Endothelial cell of umbilical vein (primary cell): ENCODE results near the gene SGK2.
"Not testable (repeated sequence)": the region's sequence is repeated elsewhere in the genome, so short reads cannot be mapped to it uniquely, and the experiment has no call there.

Experiments used
- CTCF ChIP-seq, 2 donors: IDR thresholded peaks; 1 replicate in 1 of 2; 2 replicates in 1 of 2; pipeline ENCODE4 v1.5.1; 2011; ENCODE audit warnings: low read length in 2 of 2, mild to moderate bottlenecking in 2 of 2, moderate library complexity in 2 of 2, control low read depth in 1 of 2, inconsistent platforms in 1 of 2, low read depth in 1 of 2; ENCODE audit not compliant: insufficient read depth in 1 of 2; ENCODE audit errors: extremely low read depth in 1 of 2
- EZH2 ChIP-seq: IDR thresholded peaks from 2 replicates; pipeline ENCODE4 v1.6.1; 2012; ENCODE audit warnings: borderline replicate concordance, low read depth, mild to moderate bottlenecking, moderate library complexity, low read length, inconsistent platforms; ENCODE audit not compliant: severe bottlenecking
- GATA2 ChIP-seq: IDR thresholded peaks from 2 replicates; pipeline ENCODE4 v1.7.0; 2011; ENCODE audit warnings: low read depth, mild to moderate bottlenecking, moderate library complexity, mixed read lengths, low read length; ENCODE audit not compliant: insufficient read length, insufficient read depth
- MAX ChIP-seq: IDR thresholded peaks from 2 replicates; pipeline ENCODE4 v1.6.1; 2011; ENCODE audit not compliant: insufficient read depth, insufficient read length
- MYC ChIP-seq: IDR thresholded peaks from one replicate; pipeline ENCODE4 v1.6.1; 2011; ENCODE audit warnings: mild to moderate bottlenecking, low read depth, low read length
- POLR2A ChIP-seq: IDR thresholded peaks from 2 replicates; pipeline ENCODE4 v1.6.1; 2012; ENCODE audit warnings: low read depth, mild to moderate bottlenecking, control low read depth, low read length
- POLR2AphosphoS5 ChIP-seq: IDR thresholded peaks from 2 replicates; pipeline ENCODE4 v1.6.1; 2012; ENCODE audit warnings: low read depth, mild to moderate bottlenecking, control low read depth, low read length, moderate library complexity; ENCODE audit not compliant: insufficient read depth

- TF ChIP-seq POLR2AphosphoS5; CTCF (IDR thresholded peaks at IDR 0.05; ENCODE audit: extremely low read depth in 1 of 2, insufficient read depth in 1 of 2, low read depth in 1 of 2, low read length in 2 of 2); POLR2A; EZH2; GATA2; MAX; MYC: not testable (repeated sequence)
Measured at GRCh38 chr20:43607278-43607677, 48.5 kb downstream of the SGK2 start.
